CD14-positive monocyte (primary cell): Measurements from ENCODE around the gene SF3A1. TPM values are rescaled to one million over a fixed set of nuclear protein-coding genes. Genes with fewer than 3 reads are reported as not detected.

Experiments
- DNase-seq, 3 donors: peaks; one replicate each; pipeline ENCODE4 v3.0.0-alpha.2; 2011 to 2022
- H2AFZ ChIP-seq: 2 replicates; pipeline ENCODE4 v1.6.0; 2012; ENCODE audit warnings: mild to moderate bottlenecking, low read depth, low read length, inconsistent platforms; ENCODE audit not compliant: insufficient read depth, poor library complexity, severe bottlenecking
- H3K27ac ChIP-seq, 2 donors: 1 replicate in 1 of 2; 2 replicates in 1 of 2; pipeline ENCODE4 v1.5.1; 2012 to 2013; ENCODE audit warnings: low read length in 2 of 2, control low read depth in 1 of 2, inconsistent platforms in 1 of 2, low read depth in 1 of 2, mild to moderate bottlenecking in 1 of 2
- H3K27me3 ChIP-seq, 2 donors: one replicate each; pipeline versions ENCODE4 v1.6.0 to v1.6.1; 2011 to 2013; ENCODE audit warnings: low read length in 2 of 2; ENCODE audit not compliant: control insufficient read depth in 2 of 2, insufficient read depth in 2 of 2
- H3K36me3 ChIP-seq, 2 donors: replicated peaks in 1 of 2; 1 replicate in 1 of 2; 2 replicates in 1 of 2; pipeline versions ENCODE4 v1.5.1 to v1.6.1; 2012 to 2013; ENCODE audit warnings: low read length in 2 of 2, control low read depth in 1 of 2, inconsistent platforms in 1 of 2, mild to moderate bottlenecking in 1 of 2; ENCODE audit not compliant: insufficient read depth in 2 of 2, control insufficient read depth in 1 of 2
- H3K4me1 ChIP-seq, 2 donors: 1 replicate in 1 of 2; 2 replicates in 1 of 2; pipeline versions ENCODE4 v1.5.1 to v1.6.1; 2012 to 2013; ENCODE audit warnings: low read length in 2 of 2, control low read depth in 1 of 2, inconsistent platforms in 1 of 2, mild to moderate bottlenecking in 1 of 2, moderate library complexity in 1 of 2; ENCODE audit not compliant: insufficient read depth in 2 of 2, control insufficient read depth in 1 of 2
- H3K4me2 ChIP-seq: replicated peaks from 2 replicates; pipeline ENCODE3; 2012; ENCODE audit warnings: low read length, moderate library complexity, mild to moderate bottlenecking; ENCODE audit not compliant: poor library complexity, severe bottlenecking; ENCODE audit errors: extremely low read depth
- H3K4me3 ChIP-seq, 3 experiments: fragments of 200-600 bp in 1 of 3; sonication (generic) in 1 of 3; replicated peaks in 1 of 3; 1 replicate in 2 of 3; 2 replicates in 1 of 3; pipeline ENCODE4 v1.5.1; 2011 to 2013; ENCODE audit warnings: low read length in 3 of 3, mild to moderate bottlenecking in 3 of 3, control low read depth in 2 of 3, low read depth in 2 of 3, inconsistent platforms in 1 of 3, moderate library complexity in 1 of 3
- H3K79me2 ChIP-seq: 2 replicates; pipeline ENCODE4 v1.6.0; 2012; ENCODE audit warnings: mild to moderate bottlenecking, control low read depth, inconsistent platforms, low read length, moderate library complexity; ENCODE audit not compliant: insufficient read depth
- H3K9ac ChIP-seq: 2 replicates; pipeline ENCODE4 v1.6.0; 2017; ENCODE audit warnings: low read length, mild to moderate bottlenecking; ENCODE audit not compliant: insufficient read depth, poor library complexity, severe bottlenecking
- H3K9me3 ChIP-seq, 2 donors: replicated peaks in 1 of 2; 1 replicate in 1 of 2; 2 replicates in 1 of 2; pipeline versions ENCODE4 v1.5.1 to v1.6.1; 2012 to 2013; ENCODE audit warnings: low read length in 2 of 2, control low read depth in 1 of 2; ENCODE audit not compliant: control insufficient read depth in 1 of 2, insufficient read depth in 1 of 2
- H4K20me1 ChIP-seq: 2 replicates; pipeline ENCODE4 v1.6.0; 2012; ENCODE audit warnings: mild to moderate bottlenecking, low read length, control low read depth, moderate library complexity; ENCODE audit not compliant: insufficient read depth
- H3K27ac Mint-ChIP-seq, 7 donors: one replicate each; pipeline ENCODE4 v1.8.0; 2020; ENCODE audit warnings: mild to moderate bottlenecking in 7 of 7, mixed read lengths in 7 of 7, moderate library complexity in 6 of 7, inconsistent platforms in 2 of 7
- H3K27me3 Mint-ChIP-seq, 3 donors: one replicate each; pipeline ENCODE4 v1.8.0; 2021 to 2022; ENCODE audit warnings: low read depth in 3 of 3, mild to moderate bottlenecking in 3 of 3, mixed read lengths in 3 of 3, moderate library complexity in 3 of 3, inconsistent platforms in 1 of 3
- H3K36me3 Mint-ChIP-seq, 2 donors: one replicate each; pipeline ENCODE4 v1.8.0; 2020; ENCODE audit warnings: mixed read lengths in 2 of 2, inconsistent platforms in 1 of 2, mild to moderate bottlenecking in 1 of 2
- H3K4me1 Mint-ChIP-seq: one replicate; pipeline ENCODE4 v1.8.0; 2020; ENCODE audit warnings: mild to moderate bottlenecking, mixed read lengths
- H3K4me3 Mint-ChIP-seq, 2 donors: one replicate each; pipeline ENCODE4 v1.8.0; 2020; ENCODE audit warnings: mild to moderate bottlenecking in 2 of 2, mixed read lengths in 2 of 2, moderate library complexity in 1 of 2
- H3K9me3 Mint-ChIP-seq, 7 donors: one replicate each; pipeline ENCODE4 v1.8.0; 2020 to 2022; ENCODE audit warnings: mixed read lengths in 7 of 7, mild to moderate bottlenecking in 6 of 7, moderate library complexity in 6 of 7, inconsistent platforms in 2 of 7
- CTCF ChIP-seq: fragments of 200-600 bp; IDR thresholded peaks from one replicate; pipeline ENCODE4 v1.8.0; 2022; ENCODE audit warnings: antibody characterized with exemption, mild to moderate bottlenecking
- WGBS: methylation state at CpG from one replicate; pipeline ENCODE4 v1.1.5; 2013; ENCODE audit warnings: missing lambda C conversion rate; ENCODE audit not compliant: insufficient coverage; 5-methylcytosine and 5-hydroxymethylcytosine counted together
- intact Hi-C, 2 donors: fragments of 100-400 bp; cut with micrococcal nuclease; formaldehyde crosslinking; loops; one replicate each; pipeline versions ENCODE4 v1.15.0 to v1.15.1; 2023
- polyA plus RNA-seq, 3 donors: library from polyadenylated mRNA; depleted of rRNA in 1 of 3; unstranded in 2 of 3; stranded (reverse) in 1 of 3; fragments of 300-500 nt in 2 of 3; fragments of >200 nt in 1 of 3; fragmentation: Illumina TruSeq in 2 of 3; gene quantifications; 1 replicate in 2 of 3; 2 replicates in 1 of 3; pipeline ENCODE4 v1.2.3, GENCODE V29; 2012 to 2021

SF3A1 gene
- polyA plus RNA-seq, 3 donors = 34.7 to 102 (median 52.1) TPM

- H3K36me3 Mint-ChIP-seq = peaks cover 61 to 68% of the 10 kb centered on the region in 2 donors
- TF ChIP-seq CTCF = no peak
These were observed 63.7 kb downstream of the SF3A1 start for GRCh38 chr22:30293026-30293425.

GRCh38 chr22:30292069-30292970 is 64.4 kb downstream of the SF3A1 start:
- WGBS = 95% methylated on average over 17 of the region's 18 CpGs
- H3K4me1 ChIP-seq = peaks cover 23 to 32% of the 10 kb centered on the region in 2 donors
- H3K36me3 Mint-ChIP-seq = peaks cover 54 to 61% of the 10 kb centered on the region in 2 donors

More at GRCh38 chr22:30293026-30293425, 63.7 kb downstream of the SF3A1 start:
- Histone ChIP-seq H3K36me3 (peaks cover 58 to 71% of the 10 kb centered on the region in 2 donors), H3K4me2 (no peak overlapping the region), H3K27me3 (no peaks in the 10 kb centered on the region), H3K4me3 (no peak overlapping the region), H4K20me1 (peaks cover 30% of the 10 kb centered on the region), H3K79me2 (no peaks in the 10 kb centered on the region), H3K4me1 (peaks cover 16 to 24% of the 10 kb centered on the region in 2 donors), H3K9me3 (no peaks in the 10 kb centered on the region), H2AFZ (no peak overlapping the region), H3K27ac (no peak overlapping the region), H3K9ac (no peak overlapping the region)
- H3K9me3 Mint-ChIP-seq = peaks cover 0 to 3% (median 0%) of the 10 kb centered on the region in 7 donors
- no peak for DNase-seq
- no peaks in the 10 kb centered on the region for H3K27me3 Mint-ChIP-seq
- peaks cover 15% of the 10 kb centered on the region for H3K4me1 Mint-ChIP-seq
- WGBS = 100% methylated on average over 4 of the region's 7 CpGs
- no peak overlapping the region for H3K27ac Mint-ChIP-seq
- H3K4me3 Mint-ChIP-seq = no peak overlapping the region
- intact Hi-C loops = loop anchor here in 1 of 2 donors (5.0 kb wide), 1 partner anchor 34 kb away; the partner anchor contains the start of gene TBC1D10A

More at GRCh38 chr22:30292069-30292970, 64.4 kb downstream of the SF3A1 start:
- H3K27ac ChIP-seq = no peak overlapping the region
- Mint-ChIP-seq H3K4me3 (no peak overlapping the region), H3K4me1 (peaks cover 18% of the 10 kb centered on the region), H3K27ac (no peak overlapping the region), H3K9me3 (peaks cover 0 to 4% (median 0%) of the 10 kb centered on the region in 7 donors), H3K27me3 (no peaks in the 10 kb centered on the region)
- H4K20me1 ChIP-seq = peaks cover 23% of the 10 kb centered on the region
- intact Hi-C loops = loop anchor here in 1 of 2 donors (5.0 kb wide), 1 partner anchor 35 kb away; the partner anchor contains the start of gene TBC1D10A
- H2AFZ ChIP-seq = no peak overlapping the region
- no peak for TF ChIP-seq CTCF
- no peak overlapping the region for H3K4me2 ChIP-seq
- no peak for DNase-seq
- H3K9ac ChIP-seq = no peak overlapping the region
- H3K4me3 ChIP-seq = no peak overlapping the region
- H3K36me3 ChIP-seq = peaks cover 51 to 64% of the 10 kb centered on the region in 2 donors
- no peaks in the 10 kb centered on the region for H3K9me3 ChIP-seq
- H3K79me2 ChIP-seq = no peaks in the 10 kb centered on the region
- H3K27me3 ChIP-seq = no peaks in the 10 kb centered on the region
